Activated gamma-delta T cell treated with Interleukin-2 at 50 U/mL for 16 hours (primary cell): ENCODE data around the gene CNTNAP2.

Experiments
- DNase-seq: peaks from one replicate; pipeline ENCODE4 v3.0.0-alpha.2; 2020

The CNTNAP2 gene

DNA sequence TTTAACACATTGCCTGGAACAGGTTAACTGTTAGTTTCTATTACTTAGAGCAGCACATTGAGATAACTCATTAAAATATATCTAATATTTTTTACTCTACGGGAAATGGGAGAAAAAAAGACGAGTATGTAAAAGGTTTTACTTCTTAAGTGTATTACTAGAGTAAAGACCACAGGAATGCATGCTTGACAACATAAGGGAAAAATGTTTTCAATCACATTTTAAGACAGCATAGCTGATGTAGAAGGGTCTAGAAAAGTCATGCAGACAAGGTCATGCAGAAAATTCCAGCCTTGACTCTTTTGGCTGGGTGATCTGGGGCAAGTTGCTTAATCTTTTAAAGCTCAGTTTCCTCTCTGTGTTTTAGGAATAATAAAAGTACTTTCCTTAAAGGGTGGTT, 806.2 kb downstream of the CNTNAP2 start:
- no peak for DNase-seq

DNA sequence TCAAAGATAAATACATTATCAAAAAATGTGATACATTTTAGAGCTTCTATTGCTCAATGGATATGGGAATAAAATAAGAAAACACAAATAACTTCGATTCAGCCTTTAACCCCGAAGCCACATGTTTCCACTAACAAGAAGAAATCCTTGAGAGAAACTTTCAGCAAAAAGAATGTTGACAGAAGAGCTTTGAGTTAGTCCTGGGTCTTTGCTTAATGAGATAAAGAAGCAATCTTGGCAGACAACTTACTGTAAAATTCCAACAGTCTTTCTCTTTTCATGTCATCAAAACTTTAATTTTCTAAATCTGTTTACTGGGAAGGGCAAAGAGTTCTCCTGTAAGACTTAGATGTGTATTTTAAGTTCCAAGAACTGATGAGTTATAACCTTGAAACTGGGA, 810.2 kb downstream of the CNTNAP2 start:
- DNase-seq: no peak

DNA sequence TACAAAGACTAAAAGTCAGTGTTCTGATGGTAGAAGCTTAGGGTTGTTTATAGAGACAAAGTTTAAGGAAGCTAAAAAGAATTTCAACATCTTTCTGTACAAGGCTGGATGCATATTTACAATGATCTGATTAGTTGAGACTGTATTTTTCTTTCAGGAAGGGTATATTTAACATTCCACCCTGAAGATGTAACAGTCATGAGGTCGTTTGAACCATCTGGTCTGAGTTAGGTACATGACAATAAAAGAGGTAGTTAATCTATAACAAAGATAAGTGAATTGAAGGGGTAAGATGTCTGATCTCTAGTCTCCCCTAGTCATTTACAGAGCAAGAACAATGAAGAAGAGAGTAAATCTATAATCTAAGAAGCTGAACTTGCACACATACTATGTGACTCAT, 821.2 kb downstream of the CNTNAP2 start:
- DNase-seq: no peak

DNA sequence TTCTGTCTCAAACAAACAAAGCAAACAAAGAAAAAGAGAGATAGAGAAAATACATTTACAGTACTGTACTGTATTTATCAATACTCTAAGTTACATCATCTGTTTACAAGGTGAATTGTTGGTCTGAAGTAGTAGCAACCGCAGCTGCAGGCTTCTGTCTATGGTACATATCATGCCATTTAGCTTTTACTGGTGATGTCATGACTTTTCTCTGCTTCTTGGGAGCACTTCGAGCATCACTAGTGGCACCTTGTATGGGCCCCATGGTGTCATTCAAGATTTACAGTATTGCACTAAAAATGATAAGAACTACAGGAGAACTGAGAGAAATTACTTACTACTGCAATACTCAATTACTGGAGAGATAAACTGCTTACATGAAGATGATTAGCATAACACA, 826.9 kb downstream of the CNTNAP2 start:
- DNase-seq: no peak

DNA sequence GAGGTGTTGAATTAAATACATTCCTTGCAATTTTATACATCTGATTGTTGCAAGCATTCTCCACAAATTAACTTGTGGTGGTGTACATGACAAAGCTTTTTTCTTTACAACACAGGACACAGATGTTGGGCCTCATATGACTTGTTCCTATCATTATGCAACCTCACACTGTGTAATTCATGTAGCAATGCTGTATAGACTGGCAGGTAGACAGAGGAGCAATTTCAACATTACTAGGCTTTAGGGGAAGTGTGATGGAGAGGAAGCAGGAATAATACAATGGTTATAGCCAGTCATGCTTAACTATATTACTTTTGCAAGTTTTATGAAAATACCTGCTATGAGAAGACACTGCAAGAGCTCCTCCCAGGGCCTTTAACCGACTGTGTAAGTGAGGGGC, 832.1 kb downstream of the CNTNAP2 start:
- no peak for DNase-seq

DNA sequence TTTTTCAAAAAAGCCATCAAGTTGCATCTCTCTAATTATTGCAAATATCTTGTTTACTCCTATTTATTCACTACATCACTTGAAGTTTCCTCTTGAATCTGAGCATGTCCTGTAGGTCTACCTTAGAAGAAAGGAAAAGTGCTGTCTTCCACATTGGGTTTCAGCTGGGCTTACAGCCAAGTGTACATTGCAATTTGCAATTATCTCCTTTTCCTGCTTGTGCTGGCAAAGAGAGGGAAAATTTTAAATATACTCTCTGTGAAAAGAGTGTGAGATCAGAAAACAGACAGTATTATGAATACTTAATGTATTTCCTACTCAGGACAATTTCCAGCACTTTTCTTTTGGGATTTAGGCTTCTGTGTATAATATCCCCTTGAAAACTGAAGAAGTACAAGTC, 839.7 kb downstream of the CNTNAP2 start:
- no peak for DNase-seq

DNA sequence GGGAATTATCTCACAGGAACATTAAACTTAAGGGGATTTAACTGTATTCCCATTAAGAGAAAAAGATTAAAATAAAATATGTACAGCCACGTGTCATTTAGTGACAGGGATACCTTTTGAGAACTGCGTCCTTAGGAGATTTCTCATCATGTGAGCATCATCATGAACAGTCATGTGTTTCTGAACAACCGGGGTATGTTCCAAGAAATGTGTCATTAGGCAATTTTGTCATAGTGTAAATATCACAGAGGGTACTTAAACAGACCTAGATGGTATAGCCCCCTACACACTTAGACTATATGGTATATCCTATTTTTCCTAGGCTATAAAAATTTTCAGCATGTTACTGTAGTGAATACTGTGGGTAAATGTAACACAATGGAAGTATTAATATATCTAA, 840.3 kb downstream of the CNTNAP2 start:
- DNase-seq: no peak

DNA sequence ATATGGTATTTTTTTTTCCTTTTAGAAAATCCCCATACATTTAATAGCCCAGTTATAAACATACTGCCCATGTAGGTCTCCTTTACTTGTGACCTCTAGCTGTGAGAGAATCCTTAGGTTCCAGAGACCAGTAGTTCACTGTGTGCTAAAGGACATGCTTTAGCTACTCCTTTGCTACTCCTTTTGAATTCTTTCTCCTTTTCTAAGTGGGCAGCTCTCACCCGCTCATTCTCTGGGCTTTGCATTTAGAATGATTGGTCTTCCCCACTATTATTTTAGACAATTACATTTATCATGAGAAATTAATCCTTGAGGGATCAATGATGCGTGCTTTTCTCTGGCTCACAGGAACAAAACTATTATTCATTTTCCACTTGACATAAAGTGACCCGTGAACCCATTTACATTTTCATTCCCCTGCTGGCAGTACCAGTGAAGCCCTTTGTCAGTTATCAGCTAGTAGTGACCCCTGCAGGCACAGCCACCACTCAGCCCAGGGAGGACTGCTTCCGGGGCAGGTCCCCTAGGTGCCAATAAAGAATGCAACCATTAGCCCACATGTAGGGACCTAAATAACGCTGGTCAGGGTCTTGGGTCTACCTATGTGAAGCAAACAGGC, 844.3 kb downstream of the CNTNAP2 start:
- DNase-seq: no peak

DNA sequence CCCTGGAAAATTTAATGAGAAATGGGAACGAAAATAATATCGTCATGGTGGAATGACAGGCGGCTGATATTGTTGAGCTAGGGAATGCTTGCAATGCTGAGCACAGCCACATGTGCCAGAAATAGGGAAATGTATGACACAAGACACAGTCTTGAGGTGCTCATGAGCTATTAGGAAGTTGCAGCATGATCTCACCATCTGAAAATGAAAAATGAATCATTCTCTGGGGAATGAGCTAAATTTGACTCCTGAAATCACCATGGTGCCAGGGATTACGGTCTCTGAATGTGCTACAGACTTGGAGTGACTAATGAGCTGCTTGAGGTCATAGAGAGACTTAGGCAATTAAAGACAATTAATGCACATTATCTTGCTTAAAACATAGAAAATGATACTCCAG, 845.0 kb downstream of the CNTNAP2 start:
- DNase-seq: no peak

DNA sequence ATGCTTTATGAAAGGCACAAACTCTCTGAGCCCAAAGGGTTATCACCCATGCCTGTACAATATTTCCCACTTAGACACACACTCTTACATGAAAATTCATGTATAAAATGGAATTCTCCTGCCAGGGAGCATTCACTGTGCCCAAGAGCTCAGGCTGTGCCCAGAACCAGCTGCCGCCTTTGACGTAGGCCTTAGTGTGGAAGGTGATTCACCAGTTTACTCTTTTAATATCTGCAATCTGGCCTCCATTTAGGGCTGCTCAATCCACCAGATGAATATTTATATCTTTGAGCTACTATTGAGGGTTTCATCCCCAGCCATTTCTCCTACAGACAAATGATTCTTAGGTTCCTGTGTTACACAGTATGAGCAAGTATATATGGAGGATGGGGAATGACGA, 849.7 kb downstream of the CNTNAP2 start:
- DNase-seq: no peak

DNA sequence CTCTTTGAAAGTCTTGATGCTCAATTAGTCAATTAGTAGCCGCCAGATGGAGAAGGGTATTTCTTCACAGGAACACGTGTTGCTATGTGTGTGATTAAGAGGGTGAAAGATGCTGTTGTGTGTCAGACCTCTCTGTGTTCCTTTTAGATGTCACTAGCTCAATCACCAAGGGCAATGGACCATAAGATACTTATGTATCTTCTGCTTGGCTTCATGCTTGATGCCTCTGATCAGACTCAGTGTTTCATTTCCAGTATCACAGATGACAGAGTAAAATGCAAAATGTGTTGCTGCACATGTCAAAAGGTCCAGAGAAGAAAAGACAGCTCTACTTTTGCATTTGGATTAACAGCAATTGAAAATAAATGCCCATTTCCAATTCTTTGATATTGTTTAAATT, 865.9 kb downstream of the CNTNAP2 start:
- no peak for DNase-seq

DNA sequence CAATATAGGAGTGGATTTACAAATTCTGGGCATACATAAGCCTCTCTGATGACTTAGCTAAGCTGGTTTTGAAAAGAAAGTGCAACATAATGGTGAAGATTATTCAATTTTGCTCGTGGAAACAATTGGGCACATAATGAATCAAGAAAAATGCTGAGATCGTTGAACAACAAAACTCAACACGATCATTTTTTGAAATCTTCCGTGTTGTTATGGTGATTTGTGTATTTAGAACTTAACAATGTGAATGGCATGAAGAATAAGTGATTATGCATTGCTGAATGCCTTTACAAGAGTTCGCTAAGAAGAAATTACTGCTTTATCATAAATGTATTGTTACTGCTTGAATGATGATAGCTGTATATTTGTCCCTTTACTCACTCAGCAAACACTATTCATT, 875.0 kb downstream of the CNTNAP2 start:
- no peak for DNase-seq

DNA sequence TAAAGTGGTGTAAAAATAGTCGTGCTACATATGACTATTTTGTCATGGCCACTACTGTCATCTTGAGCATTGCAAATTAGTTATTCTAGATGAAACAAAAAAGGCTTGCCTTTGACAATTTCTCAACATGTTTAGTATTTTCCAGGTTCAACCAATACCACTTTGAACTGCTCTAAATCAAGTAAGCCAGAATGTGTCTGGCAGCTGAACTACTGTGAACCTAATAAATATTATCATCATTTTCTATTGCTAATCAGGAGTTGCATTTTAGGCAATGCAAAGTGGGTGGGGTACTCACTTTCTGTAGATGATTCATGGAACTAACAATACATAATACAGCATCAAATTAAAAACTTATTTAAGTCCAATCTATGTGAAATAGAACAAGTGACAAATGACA, 877.2 kb downstream of the CNTNAP2 start:
- no peak for DNase-seq

DNA sequence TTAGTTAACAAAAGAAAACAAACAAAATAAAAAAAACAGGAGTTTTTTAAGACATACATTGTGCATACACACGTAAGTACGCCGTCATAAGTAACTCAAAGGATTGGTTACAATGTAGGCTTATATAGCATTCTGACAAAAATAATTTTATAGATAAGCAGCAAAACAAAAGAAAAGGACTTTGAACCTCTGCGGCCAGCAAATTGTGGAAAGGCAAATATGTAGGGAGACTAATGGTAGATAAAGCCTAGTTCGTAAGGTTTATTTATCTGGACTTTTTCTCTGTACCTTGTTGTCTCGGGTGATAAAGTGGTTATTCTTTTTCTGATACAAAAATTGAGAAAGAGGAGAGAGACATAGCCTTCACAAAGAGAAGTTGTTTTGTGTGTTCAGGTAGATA, 891.9 kb downstream of the CNTNAP2 start:
- no peak for DNase-seq

DNA sequence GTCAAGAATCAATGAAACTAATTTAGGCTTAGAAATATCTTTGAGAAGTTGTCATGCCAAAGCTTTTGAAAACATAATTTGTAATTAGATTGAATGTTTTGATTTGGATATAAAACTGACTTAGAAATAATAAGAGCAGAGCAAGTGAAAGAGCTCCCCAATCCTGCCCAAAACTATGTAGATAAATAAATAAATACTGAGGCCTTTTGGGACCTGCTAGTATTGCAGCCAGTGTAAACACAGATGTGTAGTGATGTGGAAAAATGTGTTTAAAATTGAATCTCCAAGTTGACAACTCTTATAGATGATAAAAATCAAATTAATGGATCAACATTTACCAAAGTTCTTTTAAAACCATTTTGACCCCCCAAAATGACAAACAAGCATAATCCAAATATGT, 896.1 kb downstream of the CNTNAP2 start:
- DNase-seq: no peak

DNA sequence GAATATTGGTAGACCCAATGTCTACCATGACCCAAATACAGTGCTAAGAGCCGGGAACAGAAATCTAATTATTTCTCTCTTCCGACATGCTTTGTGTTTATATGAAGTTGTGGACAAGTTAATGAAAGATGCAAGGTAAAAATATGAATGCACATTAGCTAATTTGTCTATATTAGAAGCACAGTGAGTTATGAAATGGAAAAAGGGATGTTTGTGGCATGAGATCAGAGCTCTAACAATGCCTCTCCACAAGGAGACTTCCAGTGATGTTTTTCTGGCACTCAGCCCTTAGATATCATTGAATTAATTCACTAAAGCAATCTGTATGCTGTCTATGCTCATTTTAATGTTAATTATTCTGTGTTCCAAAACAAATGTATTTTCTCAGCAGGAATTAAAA, 897.2 kb downstream of the CNTNAP2 start:
- DNase-seq: no peak

DNA sequence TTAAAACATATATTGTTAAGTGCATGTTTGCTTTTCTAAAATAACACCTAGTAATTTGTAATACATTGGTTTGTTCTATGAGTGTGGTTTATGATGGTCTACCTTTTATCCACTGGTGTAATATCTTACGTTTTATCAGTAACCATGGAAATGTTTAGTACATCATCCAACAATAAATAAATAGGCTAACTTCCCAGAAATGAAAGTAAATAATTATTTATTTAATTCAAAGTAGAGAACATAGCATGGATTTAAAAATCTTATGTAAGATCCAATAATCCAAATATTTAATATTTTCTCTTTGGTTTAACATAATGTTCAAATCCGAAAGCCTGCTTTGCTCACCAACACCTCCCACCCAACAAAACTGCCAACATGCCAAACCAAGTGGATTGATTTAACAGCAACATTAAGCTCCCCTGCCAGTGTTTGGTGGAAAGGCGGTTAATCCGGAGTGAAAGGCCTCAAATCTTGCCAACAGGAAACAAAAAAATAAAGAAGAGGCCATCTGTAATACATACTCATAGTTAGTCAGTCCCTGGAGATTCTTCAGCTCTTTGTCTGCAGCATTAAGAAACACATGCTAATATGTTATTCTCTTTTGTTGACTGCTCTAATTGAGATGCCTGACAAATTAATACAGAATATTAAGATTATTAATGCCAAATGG, 897.8 kb downstream of the CNTNAP2 start:
- no peak for DNase-seq

DNA sequence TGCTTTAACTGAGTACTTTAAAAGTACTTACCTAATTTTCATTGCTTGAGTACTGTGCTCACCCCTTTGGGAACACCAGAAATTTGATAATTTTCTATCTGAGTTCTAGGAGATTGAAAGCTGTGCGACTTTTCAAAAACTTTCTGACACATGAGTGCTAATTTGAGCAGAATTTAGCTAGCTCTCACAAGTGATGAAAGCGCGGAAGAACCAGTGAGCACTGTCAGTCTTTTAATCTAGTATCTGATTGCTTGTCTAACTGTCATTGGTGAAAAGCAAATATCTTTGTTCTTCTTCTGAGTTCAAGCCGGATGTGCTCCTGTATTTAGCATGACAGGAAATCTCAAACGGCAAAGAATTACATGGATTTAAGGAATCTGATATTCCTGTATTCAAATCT, 899.4 kb downstream of the CNTNAP2 start:
- DNase-seq: no peak

DNA sequence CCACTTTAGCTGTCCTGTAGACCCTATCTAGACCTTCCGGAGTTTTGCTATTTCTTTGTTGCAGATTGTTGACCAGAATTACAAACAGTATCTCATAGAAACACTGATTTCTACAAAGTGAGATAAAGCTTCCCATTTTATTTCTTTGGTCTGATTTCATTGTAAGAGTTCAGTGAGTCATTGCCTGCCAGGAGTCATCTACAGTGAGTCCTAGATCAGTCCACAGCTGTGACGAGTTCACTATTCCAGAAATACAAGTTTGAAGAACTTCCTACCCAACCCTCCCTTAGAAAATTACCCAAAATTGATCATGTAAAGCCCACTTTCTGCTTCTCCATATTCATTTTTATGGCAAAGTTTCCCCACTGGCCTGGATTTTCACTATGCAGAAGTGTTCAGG, 905.5 kb downstream of the CNTNAP2 start:
- no peak for DNase-seq

DNA sequence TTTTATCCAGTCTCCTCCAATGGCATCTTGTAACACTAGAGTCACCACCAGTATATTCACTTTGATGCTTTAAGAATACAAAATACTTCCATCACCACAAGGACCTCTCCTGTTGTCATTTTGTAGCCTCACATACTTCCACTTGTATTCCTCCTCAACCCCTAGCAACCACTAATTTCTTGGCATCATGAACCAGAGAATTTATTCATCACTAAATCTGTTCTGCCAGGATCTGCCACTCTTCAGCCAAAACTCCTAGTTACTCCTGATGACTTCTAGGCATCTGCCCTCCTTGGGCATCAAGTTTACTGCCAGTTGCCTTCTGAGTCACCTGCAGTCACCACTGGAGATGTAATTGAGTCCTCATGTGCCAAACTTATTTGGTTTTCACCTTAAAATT, 906.8 kb downstream of the CNTNAP2 start:
- no peak for DNase-seq

DNA sequence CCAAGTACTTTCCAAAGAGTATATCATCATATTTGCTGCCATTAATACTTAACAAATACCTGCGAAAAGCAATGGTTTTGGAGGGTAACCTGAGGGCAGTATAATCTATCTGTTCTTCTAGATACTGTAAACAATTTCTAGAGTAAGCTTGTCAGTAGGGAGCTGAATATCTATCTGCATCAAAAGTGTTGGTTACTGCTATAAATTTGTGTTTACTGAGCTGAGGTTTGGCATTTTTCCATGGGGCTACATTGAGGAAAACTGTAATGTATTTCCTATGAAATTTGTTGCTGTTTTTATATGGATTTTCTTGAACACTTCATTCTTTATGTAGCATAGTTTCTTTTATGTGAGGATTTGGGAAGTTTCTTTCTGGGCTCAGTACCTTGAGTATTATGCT, 913.4 kb downstream of the CNTNAP2 start:
- no peak for DNase-seq

DNA sequence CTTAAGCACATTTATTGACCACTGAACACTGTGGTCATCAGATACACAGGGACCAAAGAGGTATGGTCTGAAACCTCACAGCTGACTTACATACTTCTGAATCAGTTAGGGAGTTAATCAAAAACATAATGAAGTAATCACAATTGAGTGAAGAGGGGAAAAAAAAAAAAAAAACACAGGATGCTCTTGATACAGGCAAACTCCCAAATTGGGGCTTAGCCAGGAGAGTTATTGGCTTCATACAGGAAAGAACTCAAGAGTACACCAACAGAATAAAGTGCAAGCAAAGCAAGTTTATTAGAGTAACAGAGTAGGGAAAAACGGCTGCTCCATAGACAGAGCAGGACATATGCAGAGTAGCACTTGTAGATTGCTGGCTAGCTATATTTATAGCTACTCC, 917.0 kb downstream of the CNTNAP2 start:
- no peak for DNase-seq

DNA sequence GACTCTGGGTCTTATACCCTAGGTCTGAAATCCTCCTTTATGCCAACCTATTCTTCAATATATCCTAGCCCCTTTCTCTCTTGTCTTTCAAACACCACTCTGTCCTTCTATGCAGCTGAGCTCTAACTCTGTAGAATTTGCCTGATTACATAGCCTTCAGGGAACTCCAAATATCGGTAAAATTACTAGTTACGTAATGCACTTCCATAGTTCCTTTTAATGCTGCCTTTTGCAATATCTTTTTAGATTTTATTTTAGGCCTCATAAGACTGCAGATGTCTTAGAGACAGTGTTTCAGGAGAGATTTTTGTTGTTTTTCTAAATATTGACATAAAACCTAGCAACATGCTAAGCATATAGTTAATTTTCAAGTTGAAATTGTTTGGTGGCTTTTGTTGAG, 924.8 kb downstream of the CNTNAP2 start:
- DNase-seq: no peak

DNA sequence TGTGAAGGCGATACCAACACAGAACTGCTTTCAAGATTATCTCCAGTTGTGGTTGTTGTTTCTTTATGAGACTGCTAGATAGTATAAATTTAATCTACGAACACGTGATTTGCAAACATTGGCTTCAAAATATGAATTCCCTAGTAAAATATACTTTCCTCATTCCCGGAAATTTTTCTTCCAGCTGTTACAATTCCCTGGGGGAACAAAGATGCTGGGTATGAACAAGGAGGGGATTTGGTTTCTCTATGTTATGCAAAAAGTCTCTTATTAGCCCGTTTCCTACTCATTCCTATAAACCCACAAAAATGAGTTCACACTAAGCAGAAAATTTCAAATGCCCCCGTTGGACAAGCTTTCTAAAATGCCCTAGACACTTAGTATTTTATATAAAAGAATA, 928.3 kb downstream of the CNTNAP2 start:
- DNase-seq: no peak

DNA sequence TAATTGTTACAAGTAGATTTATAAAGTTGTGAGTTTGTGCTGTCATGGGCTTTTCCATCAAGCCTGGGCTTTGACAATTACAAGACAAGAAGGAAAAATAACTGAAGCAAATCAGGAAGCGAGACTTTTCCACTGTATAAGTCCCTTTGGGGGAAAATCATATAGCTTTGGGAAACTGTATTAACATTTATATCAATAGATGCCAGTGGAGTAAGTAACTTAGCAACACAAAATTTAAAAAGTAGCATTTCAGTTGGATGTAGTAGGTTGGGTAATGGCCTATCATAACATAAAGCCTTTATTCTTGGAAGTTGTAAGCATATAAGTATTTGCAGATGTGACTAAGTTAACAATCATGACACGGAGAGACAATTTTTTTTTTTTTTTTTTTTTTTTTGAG, 931.1 kb downstream of the CNTNAP2 start:
- no peak for DNase-seq
